NCI-H1092 treated with DMSO at 0.1 percent for 48 hours (cell line): ENCODE results near the gene PDE7B.
"Not testable (repeated sequence)": the region's sequence is repeated elsewhere in the genome, so short reads cannot be mapped to it uniquely, and the experiment has no call there.

Experiments
- DNase-seq: peaks from one replicate; lab custom pipeline; 2025; lab: John Stamatoyannopoulos, UW

PDE7B gene

DNA sequence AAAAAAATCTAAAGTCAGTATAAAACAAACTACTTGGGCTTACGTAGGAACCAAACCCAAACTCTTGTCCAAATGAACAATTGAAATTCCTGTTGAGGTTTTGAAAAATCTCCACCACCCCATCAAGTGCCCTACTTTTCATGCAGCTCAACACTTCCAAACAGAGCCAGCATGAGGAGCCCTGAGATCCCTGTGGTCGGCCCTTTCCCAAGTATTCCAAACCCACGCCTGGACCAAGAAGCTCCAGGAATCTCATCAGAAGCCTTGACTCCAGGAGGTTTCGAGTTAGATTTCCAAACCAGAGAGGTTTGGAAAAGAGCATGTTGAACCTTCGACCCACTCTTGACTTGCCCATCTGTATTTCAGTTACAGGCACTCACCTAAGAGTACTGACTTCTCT lies 219.3 kb downstream of the PDE7B start:
- no peak for DNase-seq

DNA sequence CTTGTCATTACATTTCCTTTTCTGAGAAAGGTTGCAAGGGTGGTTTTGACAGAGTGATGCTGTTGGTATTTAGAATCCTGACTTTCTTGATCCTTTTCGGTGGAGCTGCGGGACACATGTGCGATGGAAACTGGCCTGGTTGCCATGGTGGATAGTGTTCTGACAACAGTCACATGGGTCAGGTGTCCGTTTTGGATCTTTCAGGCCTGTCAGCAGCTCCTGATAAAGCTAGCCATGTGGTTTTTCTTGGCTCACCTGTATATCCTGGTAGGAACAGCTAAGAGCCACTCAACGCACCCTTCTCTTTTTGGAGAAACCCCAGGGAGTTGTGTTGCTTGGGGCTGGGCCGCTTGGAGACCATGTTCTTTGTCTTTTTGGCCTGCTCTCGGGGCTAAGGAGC lies 221.2 kb downstream of the PDE7B start:
- DNase-seq, result no peak

DNA sequence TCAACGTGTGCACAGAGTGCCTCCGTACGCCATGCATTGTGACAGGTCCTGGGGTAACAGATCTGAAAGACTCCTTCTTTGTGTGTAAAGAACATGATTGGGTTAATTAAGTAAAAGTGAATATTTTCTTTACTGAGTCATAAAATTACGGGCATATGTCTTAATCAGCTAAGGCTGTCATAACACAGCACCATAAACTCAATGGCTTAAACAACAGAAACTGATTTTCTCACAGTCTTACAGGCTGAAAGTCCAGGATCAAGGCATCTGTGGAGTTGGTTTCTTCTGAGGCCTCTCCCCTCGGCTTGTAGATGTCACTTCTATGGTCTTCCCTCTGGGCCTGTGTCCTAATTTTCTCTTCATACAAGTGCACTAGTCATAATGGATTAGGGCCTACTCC lies 221.7 kb downstream of the PDE7B start:
- no peak for DNase-seq

DNA sequence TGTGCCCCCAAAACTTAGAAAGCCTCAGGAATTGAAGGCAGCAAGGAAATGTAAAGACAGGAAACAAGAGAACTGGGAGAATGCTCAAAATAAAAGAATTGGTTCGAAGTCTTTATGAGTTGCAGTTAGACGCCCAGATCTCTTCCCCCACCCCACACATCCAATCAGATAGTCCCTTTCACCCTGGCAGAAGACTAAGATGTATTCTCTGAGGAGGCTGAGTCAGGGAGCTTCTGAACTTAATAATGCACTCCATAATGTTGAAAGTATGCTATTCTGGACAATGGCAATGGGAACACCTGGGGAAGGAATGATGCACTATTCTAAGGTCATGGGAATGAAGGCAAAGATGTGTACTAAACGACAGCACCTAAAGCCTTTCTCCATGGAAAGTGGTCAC lies 225.0 kb downstream of the PDE7B start:
- no peak for DNase-seq

DNA sequence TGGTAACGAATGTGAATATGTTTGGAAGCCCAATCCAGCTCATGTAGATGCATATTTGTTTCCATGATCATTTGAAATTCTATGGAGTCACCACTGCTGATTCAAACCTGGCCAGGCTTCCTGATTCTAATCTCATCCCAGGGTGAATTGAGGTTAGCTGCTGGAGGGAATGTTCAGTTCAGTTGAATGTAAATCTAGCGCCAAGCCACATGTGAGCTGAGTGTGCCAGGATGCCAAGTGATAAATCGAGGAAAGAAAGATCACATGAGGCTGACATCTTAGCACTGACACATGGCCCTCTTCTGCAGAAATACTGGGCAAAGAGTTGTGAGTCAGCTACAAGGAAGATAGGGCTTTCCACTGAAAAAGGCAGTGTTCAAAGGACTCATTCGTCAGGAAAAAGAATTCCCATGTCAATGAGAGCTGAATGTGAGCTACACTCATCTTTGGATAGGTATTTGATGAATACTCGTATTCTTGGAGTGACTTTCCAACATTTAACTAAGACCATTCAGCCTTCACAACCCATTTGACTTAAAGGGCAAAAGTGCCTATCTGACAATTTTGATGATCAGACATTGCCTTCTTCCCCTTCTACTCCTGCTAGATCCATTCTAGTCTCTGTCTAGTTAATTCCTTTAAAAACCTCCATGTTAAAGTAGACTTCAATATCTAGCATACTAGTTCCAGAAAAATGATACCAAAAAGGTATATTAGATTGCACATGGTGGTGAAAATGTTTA lies 226.5 kb downstream of the PDE7B start:
- DNase-seq, result no peak

DNA sequence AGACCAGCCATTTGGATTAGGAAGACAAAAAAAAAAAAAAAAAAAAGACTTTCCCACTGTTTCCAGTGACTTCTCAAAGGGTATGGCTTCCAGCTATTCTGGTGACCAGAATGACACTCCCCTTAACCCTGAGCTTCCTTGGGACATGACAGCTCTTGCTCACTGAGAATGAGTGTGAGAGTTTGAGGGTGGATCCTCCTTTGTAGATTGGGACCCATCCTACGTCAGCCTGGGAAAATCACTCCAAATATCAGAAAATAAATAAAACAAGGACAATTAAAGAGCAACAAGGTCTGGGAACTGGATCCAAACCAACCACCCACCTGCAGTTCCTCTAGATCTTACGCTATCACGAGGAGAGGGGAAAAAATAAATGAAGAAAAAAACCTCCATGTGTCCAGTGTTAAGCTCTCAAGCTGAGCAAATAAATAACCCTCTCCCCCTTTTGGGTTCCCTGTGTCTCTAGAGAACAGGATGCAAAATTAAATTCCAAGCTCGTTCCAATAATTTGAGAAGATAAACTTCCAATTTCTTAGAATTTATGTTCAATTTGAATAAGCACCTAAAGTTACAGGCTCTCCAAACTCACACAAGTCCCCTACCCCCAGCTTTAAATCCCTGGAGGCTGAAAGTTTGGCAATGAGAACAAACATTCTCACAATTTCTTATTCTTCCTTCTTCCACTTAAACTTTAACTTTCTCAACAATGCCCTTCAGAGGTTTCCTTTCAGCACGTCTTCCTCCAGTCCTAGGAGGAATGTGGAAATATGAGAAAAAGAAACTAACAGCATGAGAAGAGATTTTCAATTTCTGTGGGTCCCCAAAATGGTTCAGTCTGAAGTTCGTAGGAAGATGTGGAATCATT lies 228.4 kb downstream of the PDE7B start:
- DNase-seq, result no peak

DNA sequence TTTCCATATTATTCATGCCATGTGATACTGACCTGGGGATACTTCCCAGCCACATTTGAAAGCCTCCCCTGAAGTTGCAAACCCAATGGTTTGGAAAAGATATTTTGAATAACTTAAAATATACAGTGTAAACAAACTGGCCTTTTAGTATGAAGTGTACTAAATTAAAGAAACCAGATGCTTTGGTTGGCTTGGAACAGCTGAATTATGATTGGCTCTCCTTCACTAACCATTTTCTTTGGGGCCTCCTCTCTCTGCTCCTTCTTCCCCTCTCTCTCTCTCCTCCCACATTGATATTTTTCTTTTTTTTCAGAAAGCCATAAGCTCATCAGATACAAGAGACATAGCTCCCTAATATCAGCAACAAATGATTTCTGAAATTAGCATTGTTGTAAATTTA lies 232.0 kb downstream of the PDE7B start:
- no peak for DNase-seq

DNA sequence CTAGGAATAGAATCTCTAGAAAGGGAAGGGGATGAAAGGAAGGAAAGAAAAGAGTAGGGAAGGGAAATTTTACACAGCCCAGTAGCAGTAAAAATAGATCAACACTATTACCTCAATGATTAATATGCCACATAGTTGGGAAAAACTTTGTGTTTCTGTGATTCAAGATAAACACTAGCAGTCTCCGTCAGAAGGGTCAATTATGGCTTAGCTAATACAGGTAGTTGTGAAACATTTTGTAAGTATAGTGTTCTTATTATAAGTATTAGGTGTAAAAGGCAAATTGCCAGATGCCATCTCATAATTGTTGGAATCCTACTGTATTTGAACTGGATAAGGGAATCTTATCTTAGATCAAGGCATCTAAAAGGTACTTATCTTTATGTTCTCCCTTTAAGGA lies 232.9 kb downstream of the PDE7B start:
- DNase-seq, result no peak

DNA sequence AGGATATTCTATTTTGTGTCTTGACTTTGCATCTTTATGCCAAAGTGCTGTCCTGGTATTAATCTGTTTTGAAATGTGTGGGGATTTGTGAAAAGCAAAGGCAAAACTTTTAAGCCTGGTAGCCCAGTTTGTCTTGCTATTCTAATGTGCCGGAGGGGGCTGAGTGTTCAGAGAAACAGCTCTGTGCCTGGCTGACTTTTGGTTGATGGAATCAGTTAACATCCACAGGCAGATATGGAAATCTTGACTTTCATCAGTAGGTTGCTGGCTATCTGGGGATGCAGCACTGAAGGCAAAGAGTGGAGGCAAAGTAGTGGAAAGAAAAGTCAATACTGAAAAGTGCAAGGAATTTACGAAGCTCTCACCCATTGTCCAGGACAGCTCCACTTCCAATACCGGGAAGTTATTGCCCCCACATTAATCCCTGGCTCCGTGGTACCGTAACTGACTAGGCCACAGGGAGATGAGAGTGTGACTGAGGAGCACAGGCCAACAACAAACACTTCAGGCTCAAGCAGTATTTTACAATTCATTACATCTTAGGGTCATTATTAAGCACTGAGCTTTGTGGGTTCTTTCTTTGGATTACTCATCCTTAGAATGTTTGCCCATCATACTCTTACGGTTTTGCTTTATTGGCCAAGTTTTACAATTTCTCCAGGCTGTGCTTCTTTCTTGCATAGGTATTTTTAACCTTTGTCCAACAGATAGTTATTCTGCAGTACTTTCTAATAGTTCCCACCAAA lies 234.0 kb downstream of the PDE7B start:
- DNase-seq, result no peak

DNA sequence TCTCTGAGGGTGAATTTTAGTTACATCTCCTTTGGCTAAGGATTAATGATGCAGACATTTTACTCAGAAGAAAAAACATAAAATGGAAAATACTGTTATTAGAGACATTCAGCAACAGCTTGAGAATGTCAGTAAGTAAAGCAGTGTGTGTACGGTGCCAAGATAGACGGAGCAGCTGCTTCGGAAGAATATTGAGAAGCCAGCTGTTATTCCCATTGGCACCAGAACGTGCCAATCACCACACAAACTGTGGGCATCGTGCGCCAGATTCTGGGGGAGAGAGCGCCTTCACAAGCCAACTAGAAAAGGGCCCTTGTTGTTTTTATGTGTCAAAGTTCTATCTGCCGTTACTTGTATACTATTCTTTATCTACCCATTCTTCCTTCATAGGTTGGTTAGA lies 235.2 kb downstream of the PDE7B start:
- no peak for DNase-seq

DNA sequence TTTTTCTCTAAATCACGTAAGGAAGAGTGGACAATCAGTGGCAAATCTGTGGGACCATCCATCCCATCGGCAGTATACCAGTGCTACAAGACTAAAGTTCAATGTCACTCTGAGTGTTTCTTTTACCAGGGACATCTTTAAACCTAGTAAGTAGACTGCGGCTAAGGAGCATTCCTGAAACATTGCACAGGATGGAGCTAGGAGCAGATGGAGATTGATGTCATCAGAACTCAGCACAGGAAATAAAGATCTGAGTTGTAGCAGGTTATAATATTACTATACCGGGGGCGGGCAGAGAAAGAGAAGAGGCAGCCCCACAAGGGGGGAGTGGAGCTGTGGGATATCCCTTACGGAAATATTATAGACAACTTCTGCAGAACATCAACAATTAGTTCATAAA lies 236.5 kb downstream of the PDE7B start:
- no peak for DNase-seq

DNA sequence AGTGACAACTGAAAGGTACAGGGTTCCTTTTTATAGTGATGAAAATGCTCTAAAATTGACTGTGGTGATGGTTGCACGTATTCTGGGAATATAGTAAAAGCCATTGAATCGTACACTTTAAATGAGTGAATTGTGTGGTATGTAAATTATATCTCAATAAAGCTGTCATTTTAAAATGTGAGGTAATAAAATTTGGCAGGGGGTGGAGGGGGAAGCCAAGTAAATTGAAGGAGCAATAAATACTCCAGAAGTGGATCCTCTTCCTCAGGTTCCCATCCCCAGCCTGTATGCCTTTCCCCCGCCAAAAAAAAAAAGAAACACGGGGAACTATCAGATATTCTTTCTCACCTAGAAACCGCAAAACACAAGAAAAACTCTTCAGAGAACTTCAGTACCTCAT lies 237.2 kb downstream of the PDE7B start:
- no peak for DNase-seq

DNA sequence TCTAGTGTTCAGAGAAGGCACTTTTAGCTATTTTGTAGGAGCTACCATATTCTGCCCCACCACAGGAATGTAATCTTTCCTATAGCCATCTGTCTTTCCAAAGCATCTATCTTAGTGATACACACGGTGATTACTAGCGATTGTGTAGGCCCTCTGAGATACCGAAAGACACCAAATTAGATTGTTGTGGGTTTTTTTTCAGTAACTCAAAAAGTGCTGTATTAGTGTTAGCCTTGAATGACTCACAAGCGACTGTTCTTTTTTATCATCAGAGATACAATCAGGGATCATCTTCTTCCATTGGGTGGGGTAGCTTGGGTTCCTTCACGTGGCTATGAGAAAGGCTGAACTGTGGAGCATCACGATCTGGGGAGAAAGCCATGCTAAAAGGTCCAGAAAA lies 238.4 kb downstream of the PDE7B start:
- no peak for DNase-seq

DNA sequence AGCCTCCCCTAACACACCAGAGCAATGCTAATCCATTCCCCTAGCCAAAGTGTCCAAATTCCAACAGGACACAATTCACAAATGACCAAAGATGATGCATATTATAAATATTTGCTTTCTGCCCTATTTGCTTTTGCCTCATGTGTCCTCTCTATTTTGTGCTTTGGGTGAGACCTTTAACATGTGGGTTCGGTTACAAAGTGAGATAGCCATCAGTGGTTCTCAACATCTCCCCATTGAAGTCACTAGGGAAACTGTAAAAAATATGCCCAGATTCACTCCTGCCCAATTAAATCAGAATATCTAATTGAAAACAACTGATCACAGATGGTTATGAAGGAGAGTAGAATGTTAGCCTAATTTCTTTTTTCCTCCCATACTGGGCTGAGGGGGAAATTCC lies 239.4 kb downstream of the PDE7B start:
- DNase-seq, result no peak

DNA sequence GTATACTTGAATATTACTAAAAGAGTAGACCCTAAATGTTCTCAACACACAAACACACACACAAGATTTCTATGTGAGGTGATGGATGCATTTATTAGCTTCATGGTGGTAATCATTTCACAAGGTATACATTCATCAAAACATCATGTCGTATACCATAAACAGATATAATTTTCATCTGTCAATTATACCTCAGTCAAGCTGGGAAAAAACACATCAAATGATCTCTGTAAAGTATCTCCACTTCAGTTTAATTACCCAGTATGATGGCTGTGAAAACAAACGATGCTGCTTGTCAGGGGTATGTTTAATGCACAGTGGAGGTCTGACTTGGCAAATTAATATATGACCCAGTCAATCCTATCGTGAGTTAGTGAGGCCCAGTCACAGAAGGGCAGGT lies 241.4 kb downstream of the PDE7B start:
- DNase-seq, result peak; percentile 4

DNA sequence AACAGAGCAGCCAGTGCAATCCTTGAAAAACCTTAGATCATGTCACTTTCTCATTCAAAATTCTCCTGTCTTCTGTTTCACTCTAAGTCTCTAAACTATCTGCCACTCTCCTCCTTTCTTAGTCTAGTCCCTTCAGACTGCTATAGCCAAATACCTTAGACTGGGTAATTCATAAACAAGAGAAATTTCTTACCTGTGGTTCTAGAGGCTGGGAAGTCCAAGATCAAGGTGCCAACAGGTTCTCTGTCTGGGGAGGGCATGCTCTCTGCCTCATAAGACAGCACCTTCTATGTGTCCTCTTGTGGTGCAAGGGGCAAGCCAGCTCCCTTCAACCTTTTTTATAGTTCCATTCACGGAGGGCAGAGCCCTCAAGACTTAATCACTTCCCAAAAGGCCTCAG lies 242.3 kb downstream of the PDE7B start:
- no peak for DNase-seq

DNA sequence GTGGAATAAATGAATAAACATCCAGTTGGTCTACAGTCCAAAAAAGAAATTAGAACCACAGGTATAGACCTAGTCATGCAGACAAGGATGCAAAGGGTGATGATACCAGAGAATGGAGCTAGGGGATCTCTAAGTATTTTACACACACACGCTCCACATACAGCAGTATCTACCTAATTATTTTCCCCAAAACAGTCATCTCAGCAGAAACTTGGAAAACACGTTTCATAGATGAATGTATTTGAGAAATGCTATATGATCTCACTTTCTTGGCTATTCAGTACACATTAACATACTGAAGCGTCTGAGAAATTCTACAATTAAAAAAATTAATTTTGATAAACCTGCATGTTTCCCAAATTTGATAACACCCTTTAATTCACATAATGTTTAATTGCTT lies 243.3 kb downstream of the PDE7B start:
- DNase-seq, result no peak

DNA sequence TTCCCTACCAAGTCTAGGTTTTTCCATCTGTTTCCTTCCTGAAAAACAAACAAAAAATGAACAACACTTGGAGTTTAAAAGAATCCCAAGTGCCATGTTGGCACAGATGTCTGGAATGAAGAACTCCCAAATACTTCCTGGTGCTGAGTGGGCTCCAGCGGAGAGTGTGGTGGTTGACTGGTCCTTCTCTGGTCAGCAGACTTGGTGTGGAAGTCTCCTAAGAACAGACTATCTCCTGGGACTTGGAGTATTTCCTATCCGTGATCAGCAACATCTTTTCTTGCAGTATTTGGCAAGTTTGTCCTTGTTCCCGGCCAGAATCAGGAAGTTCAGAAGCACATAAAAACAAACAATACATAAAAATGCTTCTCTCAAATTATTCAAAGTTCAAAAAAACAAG lies 244.5 kb downstream of the PDE7B start:
- no peak for DNase-seq

DNA sequence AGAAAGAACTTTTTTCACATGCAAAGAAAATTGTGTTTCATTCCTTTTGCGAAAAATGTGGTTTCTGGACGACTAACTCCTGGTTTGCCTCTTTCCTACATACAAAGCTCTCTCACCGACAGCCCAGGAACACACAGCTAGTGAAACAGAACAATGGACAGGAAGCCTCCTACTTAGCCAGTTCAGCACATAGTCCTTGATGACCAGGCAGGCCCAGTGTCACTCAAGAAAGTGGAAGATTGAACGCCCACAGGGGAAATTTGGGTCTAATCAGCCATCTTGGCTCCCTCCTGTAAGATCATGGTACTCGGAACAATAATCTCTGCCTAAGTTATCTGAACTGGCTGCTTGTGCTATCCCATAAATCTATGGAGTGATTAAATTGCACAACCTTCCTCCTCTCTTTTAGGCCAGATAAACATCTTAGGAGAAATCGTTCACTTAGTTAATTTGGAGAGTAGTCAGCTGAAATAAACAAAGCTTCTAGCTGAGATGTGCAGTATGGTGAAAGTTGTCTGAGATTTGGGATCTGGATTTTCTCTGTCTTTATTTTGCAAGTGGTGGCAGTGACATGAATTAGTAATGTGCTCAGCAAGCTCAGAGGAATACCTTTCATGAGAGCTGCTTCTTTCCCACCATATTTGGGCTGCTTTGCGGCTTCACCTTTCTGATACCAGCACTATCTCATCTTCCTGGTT lies 251.6 kb downstream of the PDE7B start:
- DNase-seq, result no peak

DNA sequence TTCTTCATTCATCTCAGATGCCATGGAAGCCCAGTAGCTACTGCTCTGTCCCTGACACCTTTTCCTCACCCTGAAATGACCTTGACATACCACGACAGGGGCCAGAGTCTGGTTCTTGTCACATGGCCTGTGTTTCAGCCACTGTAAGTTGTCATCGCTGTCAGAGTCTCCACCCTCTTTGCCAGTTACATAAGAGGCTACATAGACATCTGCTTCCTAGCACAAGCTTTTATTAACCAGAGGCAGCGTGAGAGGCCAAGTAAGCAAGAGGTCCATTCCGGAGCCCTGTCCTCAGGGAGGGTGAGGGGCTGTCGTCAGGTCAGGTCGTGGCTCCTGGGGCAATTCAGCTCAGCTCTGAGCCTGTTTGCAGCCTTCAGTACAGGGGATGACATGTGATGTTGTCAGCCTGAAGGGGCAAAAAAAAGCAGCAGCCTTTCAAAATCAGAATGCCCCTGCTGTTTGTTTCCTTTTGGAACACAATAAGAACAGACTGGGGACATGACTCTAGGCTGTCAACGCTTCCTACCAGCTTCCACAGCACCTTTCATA lies 252.3 kb downstream of the PDE7B start:
- DNase-seq, result no peak

DNA sequence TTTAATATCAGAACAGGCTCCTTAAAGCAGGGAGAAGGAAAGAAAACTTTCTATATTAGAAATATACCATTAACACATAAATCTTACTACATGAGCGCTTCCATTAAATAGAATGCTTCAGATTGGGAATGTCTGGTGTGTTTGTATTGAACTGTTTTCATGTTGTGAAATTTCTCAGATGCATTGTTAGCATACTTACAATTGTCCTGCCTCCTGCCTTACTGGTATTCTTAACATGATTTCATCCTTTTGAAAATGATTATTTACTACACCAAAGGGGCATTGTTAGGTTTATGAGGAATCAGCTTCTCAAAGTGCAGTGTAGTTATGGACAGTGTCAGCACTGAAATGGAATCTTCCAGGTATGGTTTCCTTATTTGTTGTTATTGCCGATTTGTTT lies 253.1 kb downstream of the PDE7B start:
- DNase-seq, result no peak

DNA sequence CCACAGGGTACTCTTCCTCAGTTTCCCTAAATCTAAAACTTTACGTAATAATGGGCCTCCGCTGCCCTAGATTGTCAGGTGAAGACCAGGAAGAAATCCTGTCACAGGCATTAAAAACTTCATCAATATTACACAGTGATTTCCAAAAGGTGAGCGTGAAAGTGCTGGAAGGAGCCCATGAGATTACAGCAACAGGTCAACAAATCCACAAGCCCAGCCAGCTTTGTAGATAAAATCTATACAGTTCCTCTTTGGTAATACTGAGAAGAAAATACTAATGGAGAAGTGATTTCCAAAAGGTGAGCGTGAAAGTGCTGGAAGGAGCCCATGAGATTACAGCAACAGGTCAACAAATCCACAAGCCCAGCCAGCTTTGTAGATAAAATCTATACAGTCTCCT lies 254.3 kb downstream of the PDE7B start:
- DNase-seq, result not testable (repeated sequence)
